H1 (cell line): Measurements from ENCODE around the gene NCK1. TPM values are rescaled to one million over a fixed set of nuclear protein-coding genes. Genes with fewer than 3 reads are reported as not detected.

ENCODE experiments used
- CTCF ChIA-PET: fragments of 300-600 bp; sonication (Branson Sonifier 250); formaldehyde crosslinking; loops from one replicate; lab custom pipeline; 2021; ENCODE audit not compliant: partially characterized antibody; lab: Charles Lee
- POLR2A ChIA-PET: fragments of 300-600 bp; sonication (Branson Sonifier 250); formaldehyde crosslinking; loops from one replicate; lab custom pipeline; 2021; ENCODE audit warnings: inconsistent platforms; ENCODE audit not compliant: partially characterized antibody; lab: Charles Lee
- DNase-seq, 2 experiments: peaks; one replicate each; pipeline versions ENCODE4 v3.0.0 to v3.0.0-alpha.2; 2010 to 2022; ENCODE audit warnings: low spot score in 2 of 2, low read depth in 1 of 2, mixed read lengths in 1 of 2
- FAIRE-seq: peaks from 2 replicates; lab custom pipeline; 2011; peaks lifted over from hg19 to GRCh38; lab: Jason Lieb, UNC
- H2AFZ ChIP-seq: 2 replicates; pipeline ENCODE4 v1.8.1; 2012; ENCODE audit warnings: low read length, inconsistent platforms
- H2AK5ac ChIP-seq: 2 replicates; pipeline ENCODE4 v1.6.1; 2013; ENCODE audit warnings: low read depth, low read length
- H2BK120ac ChIP-seq: replicated peaks from 2 replicates; pipeline ENCODE3; 2013; ENCODE audit warnings: low read depth, low read length, inconsistent platforms
- H2BK12ac ChIP-seq: 2 replicates; pipeline ENCODE4 v1.6.1; 2013; ENCODE audit warnings: low read depth, low read length
- H2BK15ac ChIP-seq: 2 replicates; pipeline ENCODE4 v1.6.1; 2013; ENCODE audit warnings: low read length
- H2BK20ac ChIP-seq: 2 replicates; pipeline ENCODE4 v1.6.1; 2013; ENCODE audit warnings: low read length
- H2BK5ac ChIP-seq: 2 replicates; pipeline ENCODE4 v1.6.1; 2013; ENCODE audit warnings: low read depth, low read length
- H3K14ac ChIP-seq: 2 replicates; pipeline ENCODE4 v1.6.1; 2013; ENCODE audit warnings: inconsistent platforms; ENCODE audit not compliant: insufficient read length
- H3K18ac ChIP-seq: 2 replicates; pipeline ENCODE4 v1.6.1; 2013; ENCODE audit warnings: low read length; ENCODE audit errors: extremely low read depth
- H3K23ac ChIP-seq: 2 replicates; pipeline ENCODE4 v1.6.1; 2013; ENCODE audit warnings: inconsistent platforms; ENCODE audit not compliant: insufficient read length
- H3K23me2 ChIP-seq: 2 replicates; pipeline ENCODE4 v1.6.1; 2013; ENCODE audit warnings: low read depth, low read length
- H3K27ac ChIP-seq: 2 replicates; pipeline ENCODE4 v1.6.1; 2011; ENCODE audit warnings: low read depth, low read length, inconsistent platforms
- H3K27me3 ChIP-seq, 4 experiments: replicated peaks in 1 of 4; 1 replicate in 1 of 4; 2 replicates in 3 of 4; pipeline versions ENCODE4 v1.6.1 to v1.8.1; 2011 to 2013; ENCODE audit warnings: low read length in 3 of 4, mild to moderate bottlenecking in 3 of 4, inconsistent platforms in 2 of 4, mixed read lengths in 2 of 4, moderate library complexity in 1 of 4; ENCODE audit not compliant: control insufficient read depth in 3 of 4, insufficient read depth in 3 of 4; ENCODE audit errors: extremely low read depth in 1 of 4
- H3K36me3 ChIP-seq, 4 experiments: 2 replicates each; pipeline versions ENCODE4 v1.6.1 to v1.8.1; 2011 to 2013; ENCODE audit warnings: mild to moderate bottlenecking in 4 of 4, low read length in 3 of 4, moderate library complexity in 2 of 4, control low read depth in 1 of 4, inconsistent platforms in 1 of 4; ENCODE audit not compliant: insufficient read depth in 4 of 4, control insufficient read depth in 2 of 4
- H3K4ac ChIP-seq: replicated peaks from 2 replicates; pipeline ENCODE3; 2013; ENCODE audit warnings: low read length, low read depth, mixed read lengths, inconsistent platforms; ENCODE audit not compliant: insufficient read length
- H3K4me1 ChIP-seq, 4 experiments: replicated peaks in 1 of 4; 1 replicate in 1 of 4; 2 replicates in 3 of 4; pipeline versions ENCODE4 v1.6.1 to v1.8.1; 2011 to 2013; ENCODE audit warnings: low read length in 3 of 4, inconsistent platforms in 2 of 4, mixed read lengths in 1 of 4; ENCODE audit not compliant: insufficient read depth in 4 of 4, control insufficient read depth in 3 of 4
- H3K4me2 ChIP-seq, 2 experiments: 2 replicates each; pipeline versions ENCODE4 v1.6.1 to v1.8.1; 2011 to 2013; ENCODE audit warnings: low read depth in 2 of 2, low read length in 2 of 2, control low read depth in 1 of 2, inconsistent platforms in 1 of 2, mild to moderate bottlenecking in 1 of 2; ENCODE audit not compliant: insufficient read depth in 1 of 2
- H3K4me3 ChIP-seq, 4 experiments: fragments of 200-600, 300-600 bp in 1 of 4; sonication (generic), shearing (Covaris generic), sonication (Bioruptor Twin) in 1 of 4; 2 replicates each; pipeline versions ENCODE4 v1.5.1 to v1.8.1; 2011 to 2016; ENCODE audit warnings: low read length in 4 of 4, low read depth in 3 of 4, control low read depth in 2 of 4, inconsistent platforms in 2 of 4, mild to moderate bottlenecking in 2 of 4, mixed read lengths in 1 of 4, moderate library complexity in 1 of 4; ENCODE audit not compliant: insufficient read depth in 2 of 4; ENCODE audit errors: extremely low read depth in 1 of 4
- H3K56ac ChIP-seq: replicated peaks from 2 replicates; pipeline ENCODE3; 2013; ENCODE audit warnings: low read depth, mild to moderate bottlenecking, mixed read lengths, low read length, inconsistent platforms; ENCODE audit not compliant: insufficient read length
- H3K79me1 ChIP-seq: 2 replicates; pipeline ENCODE4 v1.6.1; 2013; ENCODE audit warnings: low read depth, low read length, control low read depth
- H3K79me2 ChIP-seq, 2 experiments: 2 replicates each; pipeline versions ENCODE4 v1.6.1 to v1.8.1; 2012 to 2013; ENCODE audit warnings: low read length in 2 of 2, mild to moderate bottlenecking in 2 of 2, inconsistent platforms in 1 of 2; ENCODE audit not compliant: insufficient read depth in 2 of 2, control insufficient read depth in 1 of 2
- H3K9ac ChIP-seq, 4 experiments: replicated peaks in 1 of 4; 1 replicate in 1 of 4; 2 replicates in 3 of 4; pipeline versions ENCODE4 v1.6.1 to v1.8.1; 2011 to 2013; ENCODE audit warnings: low read depth in 3 of 4, low read length in 3 of 4, control low read depth in 2 of 4, mild to moderate bottlenecking in 2 of 4, moderate library complexity in 2 of 4, inconsistent platforms in 1 of 4; ENCODE audit errors: extremely low read depth in 1 of 4
- H3K9me3 ChIP-seq, 2 experiments: 2 replicates each; pipeline versions ENCODE4 v1.6.1 to v1.8.1; 2012 to 2013; ENCODE audit warnings: mild to moderate bottlenecking in 2 of 2, moderate library complexity in 2 of 2, control low read depth in 1 of 2, inconsistent platforms in 1 of 2, low read depth in 1 of 2, low read length in 1 of 2, mixed read lengths in 1 of 2; ENCODE audit not compliant: insufficient read depth in 2 of 2
- H4K20me1 ChIP-seq, 2 experiments: replicated peaks in 1 of 2; 2 replicates each; pipeline versions ENCODE3 to v1.8.1; 2011 to 2013; ENCODE audit warnings: inconsistent platforms in 2 of 2, low read length in 2 of 2, mild to moderate bottlenecking in 1 of 2; ENCODE audit not compliant: insufficient read depth in 2 of 2, control insufficient read depth in 1 of 2
- H4K5ac ChIP-seq: 2 replicates; pipeline ENCODE4 v1.6.1; 2013; ENCODE audit warnings: low read length, low read depth, mixed read lengths, inconsistent platforms; ENCODE audit not compliant: insufficient read length
- H4K8ac ChIP-seq: 2 replicates; pipeline ENCODE4 v1.8.0; 2013; ENCODE audit warnings: mild to moderate bottlenecking, moderate library complexity, low read length, inconsistent platforms; ENCODE audit not compliant: insufficient read depth; ENCODE audit errors: extremely low read depth
- H4K91ac ChIP-seq: replicated peaks from 2 replicates; pipeline ENCODE3; 2013; ENCODE audit warnings: low read length, mixed read lengths, inconsistent platforms; ENCODE audit not compliant: insufficient read length
- E2F6 ChIP-seq: IDR thresholded peaks from 2 replicates; pipeline ENCODE4 v1.6.1; 2012; ENCODE audit warnings: inconsistent platforms
- EGR1 ChIP-seq: IDR thresholded peaks from 2 replicates; pipeline ENCODE4 v1.6.1; 2011; ENCODE audit warnings: low read depth, low read length, borderline replicate concordance
- EP300 ChIP-seq, 2 experiments: IDR thresholded peaks; 1 replicate in 1 of 2; 2 replicates in 1 of 2; pipeline ENCODE4 v1.6.1; 2011 to 2012; ENCODE audit warnings: low read depth in 2 of 2, low read length in 2 of 2, mild to moderate bottlenecking in 2 of 2, borderline replicate concordance in 1 of 2, inconsistent platforms in 1 of 2, moderate library complexity in 1 of 2
- JUN ChIP-seq: IDR thresholded peaks from 2 replicates; pipeline ENCODE4 v1.6.1; 2011; ENCODE audit warnings: low read depth, mild to moderate bottlenecking, improper control_type of control experiment, low read length
- KDM1A ChIP-seq: fragments of 200-600, 300-600 bp; sonication (generic); IDR thresholded peaks from 2 replicates; pipeline ENCODE4 v1.7.1; 2016; ENCODE audit warnings: mild to moderate bottlenecking, low read length, borderline replicate concordance
- MAX ChIP-seq: IDR thresholded peaks from 2 replicates; pipeline ENCODE4 v1.6.1; 2012; ENCODE audit warnings: inconsistent platforms
- SIN3A ChIP-seq, 2 experiments: IDR thresholded peaks in 1 of 2; conservative IDR thresholded peaks in 1 of 2; 2 replicates each; pipeline ENCODE4 v1.6.1; 2011 to 2012; ENCODE audit warnings: low read length in 2 of 2, improper control_type of control experiment in 1 of 2, low read depth in 1 of 2, mild to moderate bottlenecking in 1 of 2
- SP2 ChIP-seq: IDR thresholded peaks from 2 replicates; pipeline ENCODE4 v1.6.1; 2012; ENCODE audit warnings: mild to moderate bottlenecking, low read length, inconsistent platforms
- TAF7 ChIP-seq: optimal IDR thresholded peaks from 2 replicates; pipeline ENCODE3; 2011; ENCODE audit warnings: low read depth, mild to moderate bottlenecking, inconsistent platforms, low read length, moderate library complexity, borderline replicate concordance
- WGBS, 2 experiments: shearing (Covaris generic) in 1 of 2; methylation state at CpG; one replicate each; pipeline versions ENCODE4 v1.1.6 to v1.1.7; 2013 to 2015; ENCODE audit warnings: low lambda C conversion rate in 2 of 2, mixed read lengths in 2 of 2, inconsistent platforms in 1 of 2, low coverage in 1 of 2, missing lambda C conversion rate in 1 of 2; ENCODE audit not compliant: insufficient replicate concordance in 2 of 2, insufficient coverage in 1 of 2, insufficient read length in 1 of 2; ENCODE audit errors: extremely low coverage in 1 of 2, missing lambda C conversion rate in 1 of 2; 5-methylcytosine and 5-hydroxymethylcytosine counted together
- polyA plus RNA-seq, 7 experiments: library from polyadenylated mRNA; depleted of rRNA in 3 of 7; stranded (reverse) in 5 of 7; unstranded in 2 of 7; fragments of >200 nt in 5 of 7; fragments of 200-250 nt in 2 of 7; gene quantifications; 1 replicate in 5 of 7; 2 replicates in 1 of 7; 4 replicates in 1 of 7; pipeline versions ENCODE4 v1.2.1 to v1.2.3, GENCODE V29; 2011 to 2013; ENCODE audit warnings: missing spikeins in 2 of 7, mixed read lengths in 2 of 7
- total RNA-seq: library from RNA; stranded (reverse); fragmentation: NEBNext Ultra II Directional; extraction: Animal tissue kit (Norgen Biotek cat#: 25700); gene quantifications from 2 replicates; pipeline ENCODE4 v1.2.1, GENCODE V29; 2021

NCK1 gene
- total and polyA plus RNA-seq, 2 of the 8 experiments (the other 6 are each of a cell fraction or from before 2014, with no cell fraction given), result 10.0 to 28.5 TPM

GRCh38 chr3:136910697-136911096 lies 48.7 kb downstream of the NCK1 start:
- Histone ChIP-seq H2AFZ (no peak overlapping the region), H4K8ac (no peak overlapping the region), H3K27me3 (no peaks in the 10 kb centered on the region), H2BK120ac (no peak overlapping the region), H4K20me1 (peaks cover 6 to 15% of the 10 kb centered on the region in 2 experiments), H3K79me1 (peaks cover 9% of the 10 kb centered on the region), H3K23ac (no peak overlapping the region), H3K4me3 (no peak overlapping the region), H3K4ac (no peak overlapping the region), H3K4me1 (peaks cover 0 to 12% (median 4%) of the 10 kb centered on the region in 4 experiments; a peak in 5 of 7 replicates), H3K36me3 (no peaks in the 10 kb centered on the region), H2BK20ac (no peak overlapping the region), H4K91ac (no peak overlapping the region), H2BK5ac (no peak overlapping the region), H3K9me3 (no peaks in the 10 kb centered on the region), H3K4me2 (no peak overlapping the region), H3K27ac (no peak overlapping the region), H2BK15ac (no peak overlapping the region), H3K9ac (no peak overlapping the region), H3K56ac (no peak overlapping the region), H3K18ac (no peak overlapping the region), H2AK5ac (no peak overlapping the region), H3K23me2 (no peaks in the 10 kb centered on the region), H2BK12ac (no peak overlapping the region), H3K79me2 (peaks cover 3 to 98% of the 10 kb centered on the region in 2 experiments), H3K14ac (no peak overlapping the region), H4K5ac (no peak overlapping the region)
- CTCF ChIA-PET, result interaction anchor here (0.7 kb wide), 1 partner anchor 106 kb away, joined by 3 read pairs; no protein-coding TSS in a partner anchor
- FAIRE-seq (no peak), DNase-seq (no peak)
- POLR2A ChIA-PET, result no interaction called here
- 86% methylated on average over 2 of the region's 2 CpGs; no CpG with 5 or more reads in 1 of the 2 experiments for WGBS, 2 experiments
- TF ChIP-seq KDM1A (no peak), E2F6 (no peak), SP2 (no peak), SIN3A (conservative IDR thresholded peaks at IDR 0.05 in 1 of 2, IDR thresholded peaks at IDR 0.05 in 1 of 2; ENCODE audit: low read depth in 1 of 2, low read length in 2 of 2) (no peak), TAF7 (no peak), EGR1 (no peak), MAX (no peak), EP300 (IDR thresholded peaks at IDR 0.05; ENCODE audit: borderline replicate concordance in 1 of 2, low read depth in 2 of 2, low read length in 2 of 2) (no peak), JUN (no peak)
